Activated CD4-positive, alpha-beta memory T cell treated with anti-CD3 and anti-CD28 coated beads, Interleukin-2, amount 10 ng/mL, durations not matched to agents 7 days and 5 days (primary cell): Measurements from ENCODE around the gene RGP1. TPM values are rescaled to one million over a fixed set of nuclear protein-coding genes. Genes with fewer than 3 reads are reported as not detected.

Experiments used
- CTCF ChIA-PET: fragments of 350-600 bp; sonication (Branson Sonifier 250); formaldehyde crosslinking; loops from one replicate; lab custom pipeline; 2021; ENCODE audit warnings: antibody characterized with exemption, inconsistent platforms; lab: Charles Lee
- POLR2A ChIA-PET: fragments of 350-600 bp; sonication (Branson Sonifier 250); formaldehyde crosslinking; loops from one replicate; lab custom pipeline; 2021; ENCODE audit warnings: antibody characterized with exemption; lab: Charles Lee
- DNase-seq: peaks from one replicate; pipeline ENCODE4 v3.0.0-alpha.2; 2020
- H3K27ac Mint-ChIP-seq: one replicate; pipeline ENCODE4 v1.8.0; 2021; ENCODE audit warnings: mild to moderate bottlenecking, mixed read lengths
- H3K27me3 Mint-ChIP-seq: one replicate; pipeline ENCODE4 v1.8.0; 2021; ENCODE audit warnings: mixed read lengths
- H3K36me3 Mint-ChIP-seq: one replicate; pipeline ENCODE4 v1.8.0; 2021; ENCODE audit warnings: low read depth, mixed read lengths
- H3K4me1 Mint-ChIP-seq: one replicate; pipeline ENCODE4 v1.8.0; 2021; ENCODE audit warnings: mixed read lengths
- H3K4me3 Mint-ChIP-seq: one replicate; pipeline ENCODE4 v1.8.0; 2021; ENCODE audit warnings: mild to moderate bottlenecking, mixed read lengths
- H3K9me3 Mint-ChIP-seq: one replicate; pipeline ENCODE4 v1.8.0; 2021; ENCODE audit warnings: mixed read lengths
- total RNA-seq, 2 experiments: library from RNA; stranded (reverse); gene quantifications; one replicate each; pipeline ENCODE4 v1.2.3, GENCODE V29; 2021

Gene RGP1
- total RNA-seq, 2 experiments from 2014 or later: 29.1 to 29.5 TPM

GRCh38 chr9:35748242-35748857, 737 bp upstream of the RGP1 start:
- Mint-ChIP-seq H3K4me1 (peaks cover 54% of the 10 kb centered on the region), H3K4me3 (peak overlapping the region; percentile 88), H3K27ac (peak overlapping the region; percentile 81), H3K36me3 (peaks cover 45% of the 10 kb centered on the region), H3K9me3 (no peaks in the 10 kb centered on the region), H3K27me3 (no peaks in the 10 kb centered on the region)
- ChIA-PET POLR2A (interaction anchor here (0.9 to 7.0 kb wide), 20 partner anchors 8 to 668 kb away, joined by 3 to 117 read pairs (median 7); partner anchors contain the start of genes ARHGEF39, CCDC107, CLTA and CREB3), CTCF (interaction anchor here (0.9 to 6.2 kb wide), 16 partner anchors 8 to 145 kb away, joined by 3 to 98 read pairs (median 8); partner anchors contain the start of genes CCDC107, CREB3, HINT2 and RMRP)
- DNase-seq: no peak

GRCh38 chr9:35749515-35750255, 598 bp downstream of the RGP1 start:
- Mint-ChIP-seq H3K9me3 (no peaks in the 10 kb centered on the region), H3K27me3 (no peaks in the 10 kb centered on the region), H3K27ac (peak overlapping the region; percentile 91), H3K4me1 (peaks cover 49% of the 10 kb centered on the region), H3K36me3 (peaks cover 39% of the 10 kb centered on the region), H3K4me3 (peak overlapping the region; percentile 94)
- CTCF ChIA-PET: interaction anchor here (1.0 to 6.2 kb wide), 11 partner anchors 9 to 146 kb away, joined by 3 to 98 read pairs (median 5); partner anchors contain the start of genes CCDC107, CREB3, HINT2 and RMRP
- POLR2A ChIA-PET: interaction anchor here (0.6 to 7.0 kb wide), 15 partner anchors 8 to 150 kb away, joined by 3 to 117 read pairs (median 7); partner anchors contain the start of genes ARHGEF39, CREB3, SIT1 and SPAG8
- peak; percentile 68 for DNase-seq

GRCh38 chr9:35750256-35750531, 1.1 kb downstream of the RGP1 start:
- Mint-ChIP-seq H3K27ac (peak overlapping the region; percentile 91), H3K4me3 (peak overlapping the region; percentile 94), H3K9me3 (no peaks in the 10 kb centered on the region), H3K4me1 (peaks cover 47% of the 10 kb centered on the region), H3K36me3 (peaks cover 37% of the 10 kb centered on the region), H3K27me3 (no peaks in the 10 kb centered on the region)
- CTCF ChIA-PET: interaction anchor here (1.1 to 6.2 kb wide), 7 partner anchors 13 to 146 kb away, joined by 4 to 98 read pairs (median 11); partner anchors contain the start of genes CCDC107, CREB3, HINT2 and RMRP
- no peak for DNase-seq
- POLR2A ChIA-PET: interaction anchor here (0.6 to 7.0 kb wide), 8 partner anchors 8 to 146 kb away, joined by 3 to 117 read pairs (median 7); partner anchors contain the start of genes CREB3, SIT1, TESK1 and TLN1

- Mint-ChIP-seq H3K27me3 (no peaks in the 10 kb centered on the region), H3K4me1 (peaks cover 41% of the 10 kb centered on the region), H3K36me3 (peaks cover 36% of the 10 kb centered on the region), H3K27ac (no peak overlapping the region), H3K4me3 (no peak overlapping the region), H3K9me3 (no peaks in the 10 kb centered on the region)
- CTCF ChIA-PET: no interaction called here
- DNase-seq: no peak
- POLR2A ChIA-PET: interaction anchor here (1.0 kb wide), 1 partner anchor 95 kb away, joined by 3 read pairs; no protein-coding TSS in a partner anchor
Observed at GRCh38 chr9:35753466-35753865, 4.4 kb downstream of the RGP1 start.

GRCh38 chr9:35754264-35754663, 5.2 kb downstream of the RGP1 start, which contains the start of gene MSMP:
Gene MSMP (minus strand): TSS chr9:35754276. CDS start chr9:35754129, 147 bp downstream.
- no peak within 1 kb of the TSS for H3K4me3 Mint-ChIP-seq
- CTCF ChIA-PET: interaction anchor here (0.6 kb wide), 2 partner anchors 12 to 166 kb away, joined by 3 read pairs; no protein-coding TSS in a partner anchor
- peaks cover 48% of the 10 kb centered on the region for H3K4me1 Mint-ChIP-seq
- no peak within 1 kb of the TSS for H3K27ac Mint-ChIP-seq
- no peaks in the 10 kb centered on the region for H3K27me3 Mint-ChIP-seq
- DNase-seq: no peak
- POLR2A ChIA-PET: interaction anchor here (1.0 kb wide), 1 partner anchor 96 kb away, joined by 3 read pairs; no protein-coding TSS in a partner anchor
- no peaks in the 10 kb centered on the region for H3K9me3 Mint-ChIP-seq
- H3K36me3 Mint-ChIP-seq: peaks cover 36% of the 10 kb centered on the region

GRCh38 chr9:35755071-35755470, 6.0 kb downstream of the RGP1 start:
- ChIA-PET POLR2A (interaction anchor here (1.9 kb wide), 1 partner anchor 27 kb away, joined by 4 read pairs; no protein-coding TSS in a partner anchor), CTCF (interaction anchor here (0.6 to 2.4 kb wide), 5 partner anchors 8 to 167 kb away, joined by 3 to 28 read pairs (median 8); no protein-coding TSS in a partner anchor)
- H3K27me3 Mint-ChIP-seq: no peaks in the 10 kb centered on the region
- H3K9me3 Mint-ChIP-seq: no peaks in the 10 kb centered on the region
- no peak overlapping the region for H3K27ac Mint-ChIP-seq
- H3K4me3 Mint-ChIP-seq: no peak overlapping the region
- DNase-seq: no peak
- peaks cover 33% of the 10 kb centered on the region for H3K36me3 Mint-ChIP-seq
- peaks cover 49% of the 10 kb centered on the region for H3K4me1 Mint-ChIP-seq

- Mint-ChIP-seq H3K4me3 (peak overlapping the region; percentile 90), H3K9me3 (no peaks in the 10 kb centered on the region), H3K36me3 (peaks cover 27% of the 10 kb centered on the region), H3K4me1 (peaks cover 42% of the 10 kb centered on the region), H3K27ac (peak overlapping the region; percentile 90), H3K27me3 (no peaks in the 10 kb centered on the region)
- POLR2A ChIA-PET: interaction anchor here (0.8 to 1.9 kb wide), 11 partner anchors 8 to 434 kb away, joined by 3 to 11 read pairs (median 3); partner anchors contain the start of genes CLTA, CREB3, GBA2 and RGP1
- CTCF ChIA-PET: interaction anchor here (0.6 to 2.4 kb wide), 29 partner anchors 10 to 661 kb away, joined by 3 to 28 read pairs (median 4); partner anchors contain the start of genes ARHGEF39, CCDC107, CREB3 and RMRP
- DNase-seq: peak; percentile 84
Observed at GRCh38 chr9:35756275-35757225, 7.5 kb downstream of the RGP1 start.

GRCh38 chr9:35757226-35757891, 8.3 kb downstream of the RGP1 start:
- POLR2A ChIA-PET: interaction anchor here (1.1 to 1.8 kb wide), 7 partner anchors 9 to 96 kb away, joined by 3 to 11 read pairs (median 3); partner anchors contain the start of genes CREB3, GBA2, RGP1 and SPAG8
- CTCF ChIA-PET: interaction anchor here (0.6 to 2.4 kb wide), 24 partner anchors 10 to 662 kb away, joined by 3 to 28 read pairs (median 4); partner anchors contain the start of genes ARHGEF39, CCDC107, CREB3 and RMRP
- DNase-seq: peak; percentile 33
- no peaks in the 10 kb centered on the region for H3K9me3 Mint-ChIP-seq
- peaks cover 22% of the 10 kb centered on the region for H3K36me3 Mint-ChIP-seq
- H3K4me3 Mint-ChIP-seq: peak overlapping the region; percentile 90
- H3K27ac Mint-ChIP-seq: peak overlapping the region; percentile 89
- H3K27me3 Mint-ChIP-seq: no peaks in the 10 kb centered on the region
- peaks cover 40% of the 10 kb centered on the region for H3K4me1 Mint-ChIP-seq

- POLR2A ChIA-PET: interaction anchor here (1.5 kb wide), 1 partner anchor 10 kb away, joined by 6 read pairs; no protein-coding TSS in a partner anchor
- Mint-ChIP-seq H3K4me3 (peak overlapping the region; percentile 90), H3K27ac (peak overlapping the region; percentile 55), H3K4me1 (peaks cover 40% of the 10 kb centered on the region), H3K27me3 (no peaks in the 10 kb centered on the region), H3K36me3 (peaks cover 16% of the 10 kb centered on the region), H3K9me3 (no peaks in the 10 kb centered on the region)
- DNase-seq: no peak
- CTCF ChIA-PET: interaction anchor here (1.2 to 1.8 kb wide), 2 partner anchors 154 to 250 kb away, joined by 3 to 7 read pairs; no protein-coding TSS in a partner anchor
Observed at GRCh38 chr9:35757892-35758275, 8.8 kb downstream of the RGP1 start.

- H3K4me1 Mint-ChIP-seq: peaks cover 40% of the 10 kb centered on the region
- peak overlapping the region; percentile 0 for H3K27ac Mint-ChIP-seq
- peaks cover 11% of the 10 kb centered on the region for H3K36me3 Mint-ChIP-seq
- H3K27me3 Mint-ChIP-seq: no peaks in the 10 kb centered on the region
- ChIA-PET POLR2A (interaction anchor here (0.9 to 1.5 kb wide), 2 partner anchors 11 to 67 kb away, joined by 3 to 6 read pairs; no protein-coding TSS in a partner anchor), CTCF (interaction anchor here (1.2 to 1.8 kb wide), 3 partner anchors 9 to 249 kb away, joined by 3 to 7 read pairs (median 4); partner anchors contain the start of gene RGP1)
- H3K4me3 Mint-ChIP-seq: peak overlapping the region; percentile 90
- no peaks in the 10 kb centered on the region for H3K9me3 Mint-ChIP-seq
- no peak for DNase-seq
Observed at GRCh38 chr9:35758475-35759050, 9.5 kb downstream of the RGP1 start.
